KMS-11 (cell line): Measurements from ENCODE around the gene SKP1.

ENCODE experiments used
- H2AFZ ChIP-seq: fragments of 200-600 bp; sonication (generic); 2 replicates; pipeline ENCODE4 v1.6.1; 2016; ENCODE audit warnings: antibody characterized with exemption, mixed run types, low read depth
- H3K27ac ChIP-seq: fragments of 200-600 bp; sonication (generic); 2 replicates; pipeline ENCODE4 v1.6.1; 2016; ENCODE audit warnings: mild to moderate bottlenecking, mixed run types
- H3K27me3 ChIP-seq: fragments of 200-600 bp; sonication (generic); 2 replicates; pipeline ENCODE4 v1.6.1; 2017; ENCODE audit warnings: mild to moderate bottlenecking, low read depth, mixed run types, moderate library complexity; ENCODE audit not compliant: insufficient read depth
- H3K36me3 ChIP-seq: fragments of 200-600 bp; sonication (generic); 2 replicates; pipeline ENCODE4 v1.6.1; 2017; ENCODE audit warnings: mild to moderate bottlenecking, mixed run types; ENCODE audit not compliant: insufficient read depth
- H3K4me1 ChIP-seq: fragments of 200-600 bp; sonication (generic); 2 replicates; pipeline ENCODE4 v1.6.1; 2016; ENCODE audit warnings: mild to moderate bottlenecking, low read depth, mixed run types; ENCODE audit not compliant: poor library complexity, severe bottlenecking
- H3K4me2 ChIP-seq: fragments of 200-600 bp; sonication (generic); 2 replicates; pipeline ENCODE4 v1.7.0; 2016; ENCODE audit warnings: mild to moderate bottlenecking, mixed run types
- H3K4me3 ChIP-seq: fragments of 200-600 bp; sonication (generic); IDR thresholded peaks from 2 replicates; pipeline ENCODE4 v1.6.1; 2017; ENCODE audit warnings: low read depth, low read length, mixed read lengths; ENCODE audit not compliant: insufficient read depth
- H3K79me2 ChIP-seq: fragments of 200-600 bp; sonication (generic); 2 replicates; pipeline ENCODE4 v1.6.1; 2016; ENCODE audit warnings: low read depth, mixed run types; ENCODE audit not compliant: insufficient read depth
- H3K9ac ChIP-seq: fragments of 200-600 bp; sonication (generic); 2 replicates; pipeline ENCODE4 v1.6.1; 2016; ENCODE audit warnings: mild to moderate bottlenecking, mixed run types
- H4K20me1 ChIP-seq: fragments of 200-600 bp; sonication (generic); 2 replicates; pipeline ENCODE4 v1.6.1; 2016; ENCODE audit warnings: mild to moderate bottlenecking, mixed run types; ENCODE audit not compliant: insufficient read depth
- TF ChIP-seq, protein P1 (sequence below): fragments of 200-600 bp; sonication (generic); conservative IDR thresholded peaks from 2 replicates; pipeline ENCODE4 v1.6.1; 2017; ENCODE audit warnings: low read depth, mild to moderate bottlenecking, antibody characterized with exemption, low read length, moderate library complexity, mixed read lengths

The SKP1 gene

DNA sequence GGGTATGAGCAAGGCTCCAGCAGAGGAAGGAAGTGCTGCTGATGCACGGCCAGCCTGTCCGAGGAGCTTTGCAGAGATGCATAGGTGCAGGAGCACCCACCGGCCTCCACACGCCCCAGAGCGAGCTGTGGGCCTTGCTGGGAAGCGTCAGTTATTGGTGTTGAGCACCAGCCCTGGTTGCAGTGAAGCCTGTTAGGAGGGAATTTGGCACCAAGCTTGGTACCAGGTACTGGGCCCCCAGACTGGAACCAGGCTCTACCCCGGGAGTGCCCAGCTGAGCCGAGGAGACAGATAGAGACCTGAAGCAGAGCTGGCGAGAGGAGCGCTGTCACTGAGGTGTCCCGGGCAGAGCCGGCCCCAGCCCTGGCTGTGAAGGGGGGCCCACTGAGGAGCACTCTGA is 57.0 kb downstream of the SKP1 start:
- Histone ChIP-seq H3K9ac (no peak overlapping the region), H2AFZ (no peak overlapping the region), H3K4me1 (no peaks in the 10 kb centered on the region), H3K4me3 (no peak overlapping the region), H3K79me2 (no peaks in the 10 kb centered on the region), H3K4me2 (no peak overlapping the region), H3K27ac (no peak overlapping the region), H3K36me3 (no peaks in the 10 kb centered on the region), H4K20me1 (no peaks in the 10 kb centered on the region), H3K27me3 (peaks cover 13% of the 10 kb centered on the region; the same call in 1 of the 2 replicates)
- TF ChIP-seq, protein P1, sequence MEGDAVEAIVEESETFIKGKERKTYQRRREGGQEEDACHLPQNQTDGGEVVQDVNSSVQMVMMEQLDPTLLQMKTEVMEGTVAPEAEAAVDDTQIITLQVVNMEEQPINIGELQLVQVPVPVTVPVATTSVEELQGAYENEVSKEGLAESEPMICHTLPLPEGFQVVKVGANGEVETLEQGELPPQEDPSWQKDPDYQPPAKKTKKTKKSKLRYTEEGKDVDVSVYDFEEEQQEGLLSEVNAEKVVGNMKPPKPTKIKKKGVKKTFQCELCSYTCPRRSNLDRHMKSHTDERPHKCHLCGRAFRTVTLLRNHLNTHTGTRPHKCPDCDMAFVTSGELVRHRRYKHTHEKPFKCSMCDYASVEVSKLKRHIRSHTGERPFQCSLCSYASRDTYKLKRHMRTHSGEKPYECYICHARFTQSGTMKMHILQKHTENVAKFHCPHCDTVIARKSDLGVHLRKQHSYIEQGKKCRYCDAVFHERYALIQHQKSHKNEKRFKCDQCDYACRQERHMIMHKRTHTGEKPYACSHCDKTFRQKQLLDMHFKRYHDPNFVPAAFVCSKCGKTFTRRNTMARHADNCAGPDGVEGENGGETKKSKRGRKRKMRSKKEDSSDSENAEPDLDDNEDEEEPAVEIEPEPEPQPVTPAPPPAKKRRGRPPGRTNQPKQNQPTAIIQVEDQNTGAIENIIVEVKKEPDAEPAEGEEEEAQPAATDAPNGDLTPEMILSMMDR = no peak

DNA sequence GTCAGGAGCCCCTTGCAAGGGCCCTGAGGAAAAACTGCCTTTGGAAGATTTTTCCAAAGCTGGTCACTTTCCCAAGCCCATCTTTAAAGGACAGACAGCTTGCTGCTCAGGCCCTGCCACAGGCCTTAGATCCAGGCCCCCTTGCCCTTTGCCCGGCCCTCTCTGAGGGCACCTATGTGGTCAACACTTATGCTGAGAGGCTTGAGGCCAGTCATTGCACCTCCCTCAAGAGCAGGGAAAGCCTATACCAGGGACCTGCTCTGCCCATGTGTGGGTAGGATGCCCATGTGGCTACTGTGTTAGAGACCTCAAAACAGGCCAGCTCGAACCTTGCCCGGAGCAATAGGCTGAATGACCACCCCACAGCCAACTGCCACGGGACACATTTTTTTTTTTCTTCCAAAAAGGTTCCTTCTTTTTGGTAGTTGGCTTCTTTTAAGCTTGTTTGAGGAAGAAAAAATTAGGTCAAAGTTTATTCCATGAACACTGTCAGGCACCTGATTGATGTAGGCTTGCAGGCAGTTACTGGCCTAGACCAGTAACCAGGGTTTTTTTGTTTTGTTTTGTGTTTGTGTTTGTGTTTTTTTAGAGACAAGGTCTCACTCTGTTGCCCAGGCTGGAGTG is 58.4 kb downstream of the SKP1 start:
- H3K9ac ChIP-seq = no peak overlapping the region
- H3K79me2 ChIP-seq = no peaks in the 10 kb centered on the region
- no peaks in the 10 kb centered on the region for H4K20me1 ChIP-seq
- no peaks in the 10 kb centered on the region for H3K36me3 ChIP-seq
- no peaks in the 10 kb centered on the region for H3K4me1 ChIP-seq
- H3K4me3 ChIP-seq = no peak overlapping the region
- no peak overlapping the region for H2AFZ ChIP-seq
- no peak overlapping the region for H3K4me2 ChIP-seq
- H3K27me3 ChIP-seq = peaks cover 17% of the 10 kb centered on the region; the same call in 1 of the 2 replicates
- TF ChIP-seq, protein P1 = no peak
- H3K27ac ChIP-seq = no peak overlapping the region

DNA sequence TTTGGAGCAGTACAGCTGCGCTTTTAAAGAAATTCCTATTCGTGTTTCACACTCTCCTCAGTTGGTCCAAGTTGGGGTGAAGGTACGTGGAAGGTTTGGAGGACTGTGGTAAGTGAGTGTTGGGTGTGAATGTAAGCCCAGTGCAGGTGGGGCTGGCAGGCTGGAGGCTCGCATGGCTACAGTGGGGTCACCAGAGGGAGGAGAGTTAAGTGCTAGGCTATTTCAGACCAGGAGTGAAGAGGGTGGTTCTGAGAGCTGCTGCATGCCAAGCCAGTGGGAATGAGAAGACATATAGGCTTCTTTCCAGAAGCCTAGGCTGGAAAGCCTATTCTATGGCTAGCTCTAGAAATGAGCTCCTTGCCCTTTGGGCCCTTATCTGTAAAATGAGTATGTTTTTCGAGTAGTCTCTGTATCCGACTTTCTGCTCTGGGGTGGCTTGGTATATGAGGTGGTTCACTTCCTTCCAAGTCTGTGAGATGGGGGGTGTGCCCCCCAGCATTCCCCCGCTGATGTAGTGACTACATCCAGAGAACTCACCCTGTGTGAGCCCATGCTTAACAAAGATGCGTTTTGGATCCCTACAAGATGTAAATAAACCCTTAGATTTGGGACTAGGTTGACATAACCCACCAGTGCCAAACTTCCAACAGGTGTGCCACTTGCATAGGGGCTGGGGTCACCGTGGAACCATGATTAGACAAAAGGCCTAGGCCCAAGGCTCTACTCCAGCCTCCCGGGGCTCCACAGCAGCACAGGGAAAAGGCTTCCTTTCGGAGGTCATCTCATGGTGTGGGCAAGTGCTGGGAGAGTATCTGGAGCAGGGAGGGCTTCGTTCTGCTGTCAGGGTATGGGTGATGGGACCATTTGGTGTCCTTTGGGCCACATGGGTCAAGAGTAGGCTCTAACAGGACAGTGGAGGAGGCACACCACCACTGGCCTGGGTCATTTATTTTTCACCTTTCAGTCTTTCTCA is 59.7 kb downstream of the SKP1 start:
- no peak overlapping the region for H3K4me2 ChIP-seq
- H3K4me3 ChIP-seq = no peak overlapping the region
- H3K27ac ChIP-seq = no peak overlapping the region
- no peaks in the 10 kb centered on the region for H4K20me1 ChIP-seq
- H3K36me3 ChIP-seq = no peaks in the 10 kb centered on the region
- TF ChIP-seq, protein P1 = no peak
- no peak overlapping the region for H3K9ac ChIP-seq
- H3K4me1 ChIP-seq = no peaks in the 10 kb centered on the region
- no peak overlapping the region for H2AFZ ChIP-seq
- H3K79me2 ChIP-seq = no peaks in the 10 kb centered on the region
- peaks cover 17% of the 10 kb centered on the region; the same call in 1 of the 2 replicates for H3K27me3 ChIP-seq

DNA sequence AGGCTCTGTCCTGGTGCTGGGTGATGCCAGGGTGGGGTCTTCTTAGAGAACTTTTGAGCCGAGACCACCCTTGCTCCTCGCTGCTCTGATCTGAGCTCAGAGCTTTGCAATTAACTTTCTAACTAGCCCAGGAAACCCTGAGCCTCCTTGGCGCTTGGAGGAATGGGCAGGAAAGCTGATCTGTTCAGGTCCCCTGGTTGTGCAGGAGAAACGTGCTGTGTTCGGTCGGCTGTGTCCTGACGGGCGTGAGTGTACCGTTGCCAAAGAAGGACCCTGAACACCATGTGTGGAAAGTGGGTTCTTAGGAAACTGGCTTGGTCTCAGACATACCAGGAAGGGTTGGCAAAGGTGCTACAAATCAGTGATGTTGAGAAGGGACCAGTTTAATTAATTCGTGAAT is 60.5 kb downstream of the SKP1 start:
- TF ChIP-seq, protein P1 = no peak
- H3K36me3 ChIP-seq = no peaks in the 10 kb centered on the region
- no peaks in the 10 kb centered on the region for H3K4me1 ChIP-seq
- H3K4me3 ChIP-seq = no peak overlapping the region
- H3K27me3 ChIP-seq = peaks cover 17% of the 10 kb centered on the region; the same call in 1 of the 2 replicates
- no peak overlapping the region for H3K9ac ChIP-seq
- H2AFZ ChIP-seq = no peak overlapping the region
- H4K20me1 ChIP-seq = no peaks in the 10 kb centered on the region
- no peak overlapping the region for H3K27ac ChIP-seq
- no peak overlapping the region for H3K4me2 ChIP-seq
- no peaks in the 10 kb centered on the region for H3K79me2 ChIP-seq
